HS-5 (cell line): ENCODE measurements around the gene ZBTB32.

ENCODE experiments used
- DNase-seq: peaks from one replicate; pipeline ENCODE4 v3.0.0-alpha.2; 2012; ENCODE audit warnings: low read depth

Gene ZBTB32

DNA sequence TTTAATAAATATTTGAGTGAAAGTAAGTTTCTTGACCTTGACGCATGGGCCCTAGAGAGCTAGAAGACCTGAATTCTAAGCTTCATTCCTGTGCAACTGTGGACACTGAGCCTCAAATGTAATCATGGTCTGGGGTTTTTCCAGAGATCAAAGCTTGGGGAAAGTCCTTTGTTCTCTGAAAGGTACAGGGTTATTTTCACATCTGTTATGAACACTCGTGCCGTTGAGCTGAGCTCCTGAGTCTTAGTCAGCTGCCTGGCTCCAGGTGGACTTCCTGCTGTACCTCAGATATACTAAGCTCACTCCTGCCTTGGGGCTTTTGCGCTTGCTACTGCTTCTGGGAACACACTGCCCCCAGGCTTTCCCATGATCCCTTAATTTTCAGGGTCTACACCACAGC is 7.5 kb upstream of the ZBTB32 start:
- DNase-seq, result no peak

DNA sequence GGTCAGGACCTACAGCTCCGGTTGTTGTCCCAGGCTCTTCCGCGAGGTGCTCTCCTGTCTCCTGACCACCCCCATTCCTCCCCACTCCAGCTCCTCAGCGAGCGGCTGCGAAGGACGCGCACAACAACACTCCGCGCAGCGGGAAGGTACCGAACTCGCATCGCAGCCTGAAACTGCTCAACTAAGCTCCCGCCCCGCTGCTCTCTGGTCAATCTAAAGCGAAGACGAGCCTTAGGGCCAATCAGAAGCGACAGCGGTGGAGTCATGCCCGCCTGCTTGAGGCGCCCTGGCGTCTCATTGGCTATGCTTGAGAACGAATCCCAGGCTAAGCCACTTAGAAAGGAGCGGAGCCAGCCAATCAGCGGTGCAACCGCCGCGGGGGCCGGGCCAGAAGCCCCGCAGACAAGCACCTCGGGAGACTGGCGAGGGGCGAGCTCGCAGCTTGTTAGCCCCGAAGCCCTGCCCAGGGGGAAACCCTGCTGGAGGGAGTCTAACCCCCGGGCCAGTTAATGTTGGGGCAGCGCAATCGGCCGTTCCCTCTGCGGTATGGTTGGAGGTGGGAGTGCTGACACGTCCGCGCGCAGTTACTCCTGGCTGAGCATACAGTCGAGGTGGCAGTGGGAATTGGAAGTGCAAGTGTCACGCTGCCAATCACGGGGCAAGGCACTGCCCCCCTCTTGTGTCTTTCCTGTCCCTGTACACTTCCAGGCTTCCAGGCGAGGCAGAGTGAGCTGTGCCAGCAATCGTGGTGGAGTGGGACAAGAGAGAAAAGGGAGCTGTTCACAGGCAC is 1.9 kb upstream of the ZBTB32 start:
- DNase-seq, result peak; percentile 92

DNA sequence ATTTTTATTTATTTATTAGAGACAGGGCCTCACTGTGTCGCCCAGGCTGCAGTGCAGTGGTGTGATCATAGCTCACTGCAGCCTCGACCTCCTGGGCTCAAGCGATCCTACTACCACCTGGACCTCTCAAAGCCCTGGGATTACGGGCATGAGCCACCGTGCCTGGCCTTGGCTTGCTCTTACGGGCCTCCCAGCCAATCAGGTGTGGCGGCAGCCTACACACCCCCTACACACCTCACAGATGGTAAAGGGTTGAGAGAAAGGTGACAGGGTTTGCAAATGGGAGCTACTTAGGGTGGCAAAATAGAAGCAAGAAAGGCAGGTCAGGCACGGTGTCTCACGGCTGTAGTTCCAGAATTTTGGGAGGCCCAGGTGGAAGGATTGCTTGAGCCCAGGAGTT is 1.0 kb upstream of the ZBTB32 start:
- DNase-seq, result no peak

DNA sequence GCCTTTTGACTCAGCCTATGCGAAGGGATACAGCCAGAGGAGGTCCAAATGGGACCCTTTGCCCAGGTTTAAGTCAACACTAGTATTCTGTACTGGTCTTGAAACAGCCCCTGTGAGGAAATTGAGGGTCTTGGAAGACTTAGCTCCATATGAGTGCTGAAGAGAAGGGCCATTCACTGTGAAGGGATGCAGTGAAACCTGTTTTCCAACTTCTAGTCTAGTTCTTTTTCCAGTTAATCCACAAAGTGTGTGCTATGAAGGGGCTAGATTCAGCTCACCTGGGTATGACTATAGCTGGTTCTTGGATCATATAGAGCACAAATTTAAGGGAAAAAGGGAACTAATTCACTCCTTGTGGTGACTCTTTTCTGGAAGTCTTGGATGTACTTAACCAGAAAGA is 4.0 kb downstream of the ZBTB32 start:
- DNase-seq, result no peak

DNA sequence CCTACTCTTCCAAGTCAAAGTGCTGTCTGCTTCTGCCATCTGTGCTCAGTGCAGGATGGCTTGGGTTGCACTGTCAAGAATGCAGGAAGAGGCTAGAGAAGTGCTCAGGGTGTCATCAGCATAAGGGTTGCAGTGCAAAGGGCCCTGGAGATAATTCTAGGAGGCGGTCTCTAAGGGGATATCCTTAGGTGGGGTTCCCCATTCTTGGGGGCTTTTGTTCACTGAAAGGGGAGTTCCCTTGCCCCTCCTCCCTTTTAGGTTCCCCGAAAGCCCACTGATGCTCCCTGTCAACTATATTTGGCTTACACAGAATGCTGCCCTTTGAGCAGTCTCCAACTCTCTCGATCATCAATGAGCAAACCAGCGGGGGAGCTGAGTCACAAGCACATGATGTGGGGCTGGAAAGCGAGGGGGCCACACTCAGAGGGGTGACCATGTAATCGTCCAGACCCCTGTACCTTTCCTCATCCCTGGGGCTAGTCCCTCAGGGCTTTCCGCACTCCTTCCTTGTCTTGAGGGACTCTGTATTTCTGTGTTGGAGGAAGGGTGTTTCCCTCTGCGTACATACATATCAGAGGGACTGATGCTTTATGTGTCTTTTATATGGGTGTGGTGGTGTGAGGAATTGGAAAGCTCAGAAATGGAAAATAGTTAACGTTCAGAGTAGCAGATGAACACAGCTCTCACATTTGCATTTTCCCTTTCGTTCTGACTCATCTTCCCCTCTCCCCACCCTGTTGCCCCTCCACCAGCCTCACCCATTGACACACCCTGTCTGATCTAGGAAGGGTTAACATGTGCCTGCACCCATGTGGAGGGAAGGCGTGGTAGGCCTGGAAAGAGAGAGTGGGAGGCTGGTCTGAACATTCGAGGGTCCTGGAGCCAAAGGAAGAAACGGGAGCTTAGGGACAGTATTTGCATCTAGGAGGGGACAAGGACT is 6.7 kb downstream of the ZBTB32 start:
- no peak for DNase-seq

DNA sequence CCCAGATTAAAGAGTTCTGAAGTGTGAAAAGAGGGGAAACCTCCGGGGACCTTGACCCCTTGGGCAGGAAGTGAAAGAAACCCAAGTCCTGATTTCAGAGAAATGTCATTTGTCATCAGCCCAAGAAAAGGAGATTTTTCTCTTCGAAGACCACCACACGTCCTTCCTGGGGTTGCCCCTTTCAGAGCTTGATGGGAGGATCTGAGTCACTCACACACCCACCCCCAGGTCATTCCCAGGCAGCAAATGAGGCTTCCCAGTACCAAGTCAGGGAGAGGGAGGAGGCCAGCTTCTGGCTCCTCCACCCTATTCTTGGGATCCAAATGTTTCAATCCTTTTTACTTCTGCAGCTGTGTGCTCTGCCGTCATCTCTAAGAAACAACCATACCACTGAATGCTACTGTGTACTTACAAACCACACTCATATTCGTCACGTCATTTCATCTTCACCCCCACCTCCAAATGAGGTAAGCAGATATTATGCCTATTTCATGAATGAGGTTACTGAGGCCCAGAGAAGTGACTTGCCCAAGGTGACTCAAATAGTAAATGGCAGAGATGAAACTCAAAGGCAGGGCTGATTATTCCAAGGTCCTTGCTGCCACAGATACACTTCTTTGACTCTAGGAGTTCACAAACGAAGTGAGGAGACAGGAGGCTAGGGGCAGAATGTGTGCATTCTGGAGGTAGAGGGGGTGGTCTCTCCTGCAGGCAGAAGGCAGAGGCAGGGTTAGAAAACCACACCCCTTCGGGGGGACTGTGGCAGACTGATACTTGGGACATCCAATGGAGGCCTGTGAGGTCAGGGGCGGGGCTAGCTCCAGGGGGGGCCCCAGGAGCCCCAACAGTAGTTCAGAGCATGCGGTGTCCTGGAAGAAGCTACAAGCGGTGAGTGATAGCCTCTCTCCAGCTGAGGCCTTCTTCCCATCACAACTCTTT is 8.5 kb downstream of the ZBTB32 start:
- DNase-seq, result no peak

DNA sequence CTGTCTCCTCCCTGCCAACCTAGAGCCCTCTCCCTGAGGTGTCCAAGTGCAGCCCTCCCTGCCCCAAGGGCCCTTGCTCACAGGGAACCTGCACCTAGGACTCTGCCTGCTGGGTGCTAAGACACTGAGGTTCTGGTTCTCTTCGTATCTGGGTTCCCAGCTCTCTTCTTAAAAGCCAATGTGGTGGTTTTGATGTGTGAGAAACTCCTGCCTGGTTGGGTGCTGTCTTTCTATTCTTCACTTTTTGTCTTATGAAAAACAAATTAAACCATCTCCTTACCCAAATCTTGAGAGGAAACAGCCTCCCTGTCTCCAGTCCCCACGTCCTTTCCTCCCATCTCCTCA is 9.1 kb downstream of the ZBTB32 start:
- no peak for DNase-seq

DNA sequence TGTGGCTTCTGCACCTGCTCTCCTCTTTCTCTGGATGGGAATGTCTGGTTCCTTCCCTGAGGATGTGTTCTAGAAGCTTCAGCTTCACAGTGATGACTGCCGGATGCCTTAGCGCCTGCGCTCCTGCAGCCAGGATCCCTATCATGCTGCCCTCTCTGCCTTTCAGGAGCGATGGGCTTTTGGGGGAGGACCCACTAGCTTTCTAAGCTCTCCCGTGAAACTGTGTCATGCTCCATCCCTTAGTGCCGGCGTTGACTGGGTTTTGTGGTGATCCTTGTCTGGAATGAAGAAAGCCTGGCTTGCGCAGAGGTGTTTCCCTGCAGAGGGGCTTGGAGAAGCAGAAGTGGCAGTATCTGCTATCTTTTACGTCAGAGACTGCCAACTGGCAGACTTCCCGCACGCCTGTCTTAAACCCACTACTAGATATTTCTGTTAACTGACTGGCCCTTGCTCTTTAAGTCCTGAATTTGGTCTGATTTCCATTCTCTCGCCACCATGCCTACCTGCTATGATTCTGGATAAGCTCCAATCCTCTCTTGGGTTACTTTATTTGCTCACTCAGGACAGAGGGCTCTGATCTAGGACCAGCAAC is 9.6 kb downstream of the ZBTB32 start:
- no peak for DNase-seq

DNA sequence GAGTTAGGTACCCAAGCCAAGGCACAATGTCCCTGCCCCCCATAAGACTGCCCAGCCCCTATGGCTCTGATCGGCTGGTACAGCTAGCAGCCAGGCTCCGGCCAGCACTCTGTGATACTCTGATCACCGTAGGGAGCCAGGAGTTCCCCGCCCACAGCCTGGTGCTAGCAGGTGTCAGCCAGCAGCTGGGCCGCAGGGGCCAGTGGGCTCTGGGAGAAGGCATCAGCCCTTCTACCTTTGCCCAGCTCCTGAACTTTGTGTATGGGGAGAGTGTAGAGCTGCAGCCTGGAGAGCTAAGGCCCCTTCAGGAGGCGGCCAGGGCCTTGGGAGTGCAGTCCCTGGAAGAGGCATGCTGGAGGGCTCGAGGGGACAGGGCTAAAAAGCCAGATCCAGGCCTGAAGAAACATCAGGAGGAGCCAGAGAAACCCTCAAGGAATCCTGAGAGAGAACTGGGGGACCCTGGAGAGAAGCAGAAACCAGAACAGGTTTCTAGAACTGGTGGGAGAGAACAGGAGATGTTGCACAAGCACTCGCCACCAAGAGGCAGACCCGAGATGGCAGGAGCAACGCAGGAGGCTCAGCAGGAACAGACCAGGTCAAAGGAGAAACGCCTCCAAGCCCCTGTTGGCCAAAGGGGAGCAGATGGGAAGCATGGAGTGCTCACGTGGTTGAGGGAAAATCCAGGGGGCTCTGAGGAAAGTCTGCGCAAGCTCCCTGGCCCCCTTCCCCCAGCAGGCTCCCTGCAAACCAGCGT is 10.4 kb downstream of the ZBTB32 start:
- DNase-seq, result no peak

DNA sequence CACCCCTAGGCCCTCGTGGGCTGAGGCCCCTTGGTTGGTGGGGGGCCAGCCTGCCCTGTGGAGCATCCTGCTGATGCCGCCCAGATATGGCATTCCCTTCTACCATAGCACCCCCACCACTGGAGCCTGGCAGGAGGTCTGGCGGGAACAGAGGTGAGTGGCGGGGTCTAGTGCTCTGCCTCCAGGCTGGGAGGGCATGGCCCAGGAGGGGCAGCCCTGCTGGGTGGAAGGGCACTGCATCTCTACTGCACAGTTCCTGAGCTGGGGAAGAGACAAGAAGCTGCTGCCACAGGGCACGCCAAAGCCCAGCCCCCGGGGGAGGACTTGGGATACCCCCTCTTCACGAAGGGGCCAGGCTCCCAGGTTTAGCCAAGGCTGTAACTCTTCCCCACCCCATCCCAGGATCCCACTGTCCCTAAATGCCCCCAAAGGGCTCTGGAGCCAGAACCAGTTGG is 11.0 kb downstream of the ZBTB32 start:
- no peak for DNase-seq

DNA sequence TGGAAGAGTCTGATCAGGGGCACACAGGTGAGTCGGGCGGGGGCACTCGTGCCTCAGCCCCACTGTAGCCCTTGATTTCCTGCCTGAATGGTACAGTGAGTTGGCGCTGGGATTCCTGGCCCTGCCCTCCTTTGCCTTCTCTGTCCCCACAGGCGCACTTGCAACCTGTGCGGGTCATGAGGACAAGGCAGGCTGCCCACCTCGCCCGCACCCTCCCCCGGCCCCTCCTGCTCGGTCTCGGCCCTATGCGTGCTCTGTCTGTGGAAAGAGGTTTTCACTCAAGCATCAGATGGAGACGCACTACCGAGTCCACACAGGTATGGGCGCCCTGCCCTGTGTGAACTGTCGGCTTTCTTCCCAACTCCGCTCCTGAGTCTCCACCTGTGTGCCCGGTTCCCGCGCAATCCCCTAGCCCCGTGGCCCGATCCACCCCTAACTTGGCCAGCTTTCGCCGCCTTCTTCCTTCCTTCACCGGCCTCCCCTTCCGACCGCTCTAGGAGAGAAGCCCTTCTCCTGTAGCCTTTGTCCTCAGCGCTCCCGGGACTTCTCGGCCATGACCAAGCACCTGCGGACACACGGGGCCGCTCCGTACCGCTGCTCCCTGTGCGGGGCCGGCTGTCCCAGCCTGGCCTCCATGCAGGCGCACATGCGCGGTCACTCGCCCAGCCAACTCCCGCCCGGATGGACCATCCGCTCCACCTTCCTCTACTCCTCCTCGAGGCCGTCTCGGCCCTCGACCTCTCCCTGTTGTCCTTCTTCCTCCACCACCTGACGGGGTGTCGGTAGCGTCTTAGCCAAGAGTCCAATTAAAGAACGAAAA is 11.8 kb downstream of the ZBTB32 start:
- DNase-seq, result peak; percentile 26

DNA sequence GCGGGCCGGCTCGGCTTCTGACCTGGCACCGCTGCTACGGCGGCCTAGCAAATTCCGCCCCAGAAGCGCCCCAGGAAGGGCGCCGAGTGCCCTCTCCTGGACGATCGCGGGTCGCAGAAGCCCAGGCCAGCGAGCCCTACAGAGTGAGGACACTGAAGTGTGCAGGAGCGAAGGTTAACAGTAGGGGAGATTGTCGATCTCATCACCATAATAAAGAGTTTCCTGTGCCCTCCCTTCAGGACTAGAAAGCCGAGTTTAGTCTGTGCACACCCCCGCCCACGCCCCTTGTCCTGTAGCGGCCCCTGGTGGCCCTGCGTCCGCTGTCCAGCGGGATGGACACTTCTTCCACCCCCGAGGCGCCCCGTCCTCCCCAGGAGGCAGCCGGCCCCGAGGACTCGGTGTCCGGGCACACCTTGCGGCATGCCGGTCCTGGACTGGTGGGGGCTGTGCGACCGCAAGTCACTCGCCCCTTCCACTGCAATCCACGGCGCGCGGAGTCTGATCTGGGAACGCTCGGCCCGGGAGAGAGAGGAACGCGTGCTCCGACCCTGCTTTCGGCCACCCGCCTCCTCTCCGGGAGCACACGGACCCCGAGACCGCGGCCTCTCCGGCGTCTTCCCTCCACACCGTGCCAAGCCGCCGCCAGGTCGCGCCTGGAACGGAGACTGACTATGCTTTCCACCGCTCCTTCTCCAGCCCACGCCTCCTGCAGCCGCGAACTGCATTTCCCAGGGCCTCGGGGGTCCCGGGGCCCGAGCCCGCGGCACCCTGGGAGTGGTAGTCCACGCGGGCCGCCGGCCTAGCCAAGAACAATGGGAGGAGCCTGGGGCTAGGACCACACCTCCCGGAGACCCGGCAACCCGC is 12.7 kb downstream of the ZBTB32 start:
- peak; percentile 81 for DNase-seq

DNA sequence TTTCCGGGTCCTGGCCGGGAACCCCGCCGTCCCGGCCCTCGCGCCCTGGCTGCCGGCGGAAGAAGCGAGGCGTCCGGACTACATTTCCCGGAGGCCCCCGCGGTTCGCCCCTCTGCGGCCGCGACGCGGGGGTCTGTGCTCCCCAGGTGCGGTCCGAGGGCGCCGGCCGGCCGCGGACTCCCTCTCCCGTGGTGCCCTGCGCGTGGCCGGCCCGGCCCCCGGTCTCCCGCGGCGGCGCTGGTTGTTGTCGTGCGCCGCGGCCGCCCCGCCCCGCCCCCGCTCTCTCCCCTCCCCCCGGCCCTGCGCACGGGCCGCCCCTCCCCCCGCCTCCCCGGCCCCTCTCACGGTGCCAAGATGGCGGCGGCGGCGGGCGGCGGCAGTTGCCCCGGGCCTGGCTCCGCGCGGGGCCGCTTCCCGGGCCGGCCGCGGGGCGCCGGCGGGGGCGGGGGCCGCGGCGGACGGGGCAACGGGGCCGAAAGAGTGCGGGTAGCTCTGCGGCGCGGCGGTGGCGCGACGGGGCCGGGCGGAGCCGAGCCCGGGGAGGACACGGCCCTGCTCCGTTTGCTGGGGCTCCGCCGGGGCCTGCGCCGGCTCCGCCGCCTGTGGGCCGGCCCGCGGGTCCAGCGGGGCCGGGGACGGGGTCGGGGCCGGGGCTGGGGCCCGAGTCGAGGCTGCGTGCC is 13.4 kb downstream of the ZBTB32 start, which contains the start of gene KMT2B:
KMT2B (plus strand) TSS at position 339 of the 680 bp plus-strand sequence; CDS start at position 355, 16 bp downstream.
- no peak for DNase-seq

DNA sequence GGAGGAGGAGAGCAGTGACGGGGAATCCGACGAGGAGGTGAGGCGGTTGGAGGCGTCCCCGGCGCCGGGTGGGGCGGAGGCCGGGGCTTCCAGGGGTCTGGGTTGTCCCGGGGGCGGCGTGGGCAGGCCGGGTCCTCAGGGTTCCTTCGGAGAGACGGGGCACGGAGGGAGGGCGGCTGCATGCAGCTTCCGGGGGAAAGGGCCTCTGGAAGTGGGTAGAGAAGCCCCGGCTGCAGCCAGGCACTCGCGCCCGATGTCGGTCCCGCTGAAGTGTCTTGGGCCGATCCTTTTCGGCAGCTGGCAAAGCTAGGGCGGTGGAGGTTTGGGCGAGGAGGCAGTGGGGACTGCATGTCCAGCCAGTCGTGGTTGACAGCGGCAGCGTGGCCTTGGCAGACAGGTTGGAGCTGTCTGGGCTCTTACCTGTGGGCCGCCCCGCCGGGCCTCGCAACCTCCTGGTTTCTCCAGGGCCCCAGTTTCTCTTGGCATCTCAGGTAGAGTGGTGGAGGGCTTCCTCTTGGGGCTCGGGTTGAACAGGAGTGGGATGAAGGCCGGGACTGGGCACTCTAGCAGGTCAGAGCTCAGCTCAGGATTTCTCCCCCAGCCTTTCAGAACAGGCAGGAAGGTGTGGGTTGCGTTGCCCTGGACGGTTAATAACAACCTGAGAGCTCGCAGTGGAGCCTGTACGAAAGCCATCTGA is 14.1 kb downstream of the ZBTB32 start:
- DNase-seq, result no peak

DNA sequence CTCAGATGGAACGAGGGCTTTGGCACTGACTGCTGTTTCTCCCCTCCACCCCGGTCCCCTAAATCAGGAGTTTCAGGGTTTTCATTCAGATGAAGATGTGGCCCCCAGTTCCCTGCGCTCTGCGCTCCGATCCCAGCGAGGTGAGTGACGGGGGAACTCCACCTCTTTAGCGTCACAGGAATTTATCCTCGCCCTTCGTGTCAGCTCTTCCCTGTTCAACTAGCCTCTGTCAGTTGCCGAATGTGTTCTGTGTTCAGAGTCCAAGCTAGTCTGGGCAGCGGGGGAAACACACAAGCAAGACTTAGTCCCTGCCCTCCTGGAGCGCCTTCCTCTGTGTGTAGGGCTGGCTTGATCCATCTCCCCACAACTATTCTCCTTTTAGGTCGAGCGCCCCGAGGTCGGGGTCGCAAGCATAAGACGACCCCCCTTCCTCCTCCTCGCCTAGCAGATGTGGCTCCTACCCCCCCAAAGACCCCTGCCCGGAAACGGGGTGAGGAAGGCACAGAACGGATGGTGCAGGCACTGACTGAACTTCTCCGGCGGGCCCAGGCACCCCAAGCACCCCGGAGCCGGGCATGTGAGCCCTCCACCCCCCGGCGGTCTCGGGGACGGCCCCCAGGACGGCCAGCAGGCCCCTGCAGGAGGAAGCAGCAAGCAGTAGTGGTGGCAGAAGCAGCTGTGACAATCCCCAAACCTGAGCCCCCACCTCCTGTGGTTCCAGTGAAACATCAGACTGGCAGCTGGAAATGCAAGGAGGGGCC is 15.2 kb downstream of the ZBTB32 start:
- no peak for DNase-seq

DNA sequence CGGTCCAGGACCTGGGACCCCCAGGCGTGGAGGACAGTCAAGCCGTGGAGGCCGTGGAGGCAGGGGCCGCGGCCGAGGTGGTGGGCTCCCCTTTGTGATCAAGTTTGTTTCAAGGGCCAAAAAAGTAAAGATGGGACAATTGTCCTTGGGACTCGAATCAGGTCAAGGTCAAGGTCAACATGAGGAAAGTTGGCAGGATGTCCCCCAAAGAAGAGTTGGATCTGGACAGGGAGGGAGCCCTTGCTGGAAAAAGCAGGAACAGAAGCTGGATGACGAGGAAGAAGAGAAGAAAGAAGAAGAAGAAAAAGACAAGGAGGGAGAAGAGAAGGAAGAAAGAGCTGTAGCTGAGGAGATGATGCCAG is 15.8 kb downstream of the ZBTB32 start:
- no peak for DNase-seq

DNA sequence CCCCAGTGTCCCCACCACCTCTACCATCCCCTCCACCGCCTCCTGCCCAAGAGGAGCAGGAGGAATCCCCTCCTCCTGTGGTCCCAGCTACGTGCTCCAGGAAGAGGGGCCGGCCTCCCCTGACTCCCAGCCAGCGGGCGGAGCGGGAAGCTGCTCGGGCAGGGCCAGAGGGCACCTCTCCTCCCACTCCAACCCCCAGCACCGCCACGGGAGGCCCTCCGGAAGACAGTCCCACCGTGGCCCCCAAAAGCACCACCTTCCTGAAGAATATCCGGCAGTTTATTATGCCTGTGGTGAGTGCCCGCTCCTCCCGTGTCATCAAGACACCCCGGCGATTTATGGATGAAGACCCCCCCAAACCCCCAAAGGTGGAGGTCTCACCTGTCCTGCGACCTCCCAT is 16.3 kb downstream of the ZBTB32 start:
- DNase-seq, result no peak
